GM08714 (cell line): Measurements from ENCODE around the gene GALNT5.
"Not testable (repeated sequence)": the region's sequence is repeated elsewhere in the genome, so short reads cannot be mapped to it uniquely, and the experiment has no call there.

Source experiments
- H3K4me3 ChIP-seq: fragments of 200-500 bp; sonication (Bioruptor generic); 2 replicates; pipeline ENCODE4 v1.5.1; 2014; ENCODE audit warnings: mild to moderate bottlenecking, low read length, inconsistent platforms
- ZNF274 ChIP-seq: IDR thresholded peaks from 2 replicates; pipeline ENCODE4 v1.6.1; 2012; ENCODE audit warnings: mild to moderate bottlenecking, low read depth, low read length

Gene GALNT5

DNA sequence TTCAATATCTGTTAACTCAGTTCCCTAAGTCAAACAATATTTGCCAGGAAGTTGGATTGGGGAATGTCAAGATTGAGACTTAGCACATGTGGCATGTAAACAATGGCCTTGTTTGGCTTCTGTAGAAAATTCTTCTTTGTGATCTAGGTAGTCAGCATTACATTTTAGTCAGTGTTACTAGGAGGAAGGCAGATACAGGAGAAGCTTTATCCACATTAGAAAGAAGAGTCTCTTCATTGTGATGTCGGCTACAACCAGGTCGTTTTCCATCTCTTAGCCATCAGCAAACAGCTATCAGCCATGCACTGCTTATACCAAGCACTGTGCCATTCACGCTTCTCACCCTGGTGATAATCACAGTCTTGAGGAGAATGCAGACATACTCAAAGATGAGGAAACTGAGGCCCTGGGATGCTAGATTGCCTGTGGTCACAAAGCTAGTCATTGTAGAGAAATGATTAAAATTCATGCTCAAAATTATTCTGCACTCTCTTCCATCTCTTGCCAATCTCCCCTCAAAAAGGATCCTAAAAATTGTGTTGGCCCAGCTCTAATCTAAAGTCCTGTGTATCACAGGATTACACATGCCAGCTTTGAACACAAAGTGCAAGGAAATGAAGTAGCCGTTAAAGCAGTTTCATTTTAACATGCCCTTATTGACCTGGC lies 3.2 kb downstream of the GALNT5 start:
- H3K4me3 ChIP-seq, result no peak overlapping the region
- TF ChIP-seq ZNF274, result no peak

DNA sequence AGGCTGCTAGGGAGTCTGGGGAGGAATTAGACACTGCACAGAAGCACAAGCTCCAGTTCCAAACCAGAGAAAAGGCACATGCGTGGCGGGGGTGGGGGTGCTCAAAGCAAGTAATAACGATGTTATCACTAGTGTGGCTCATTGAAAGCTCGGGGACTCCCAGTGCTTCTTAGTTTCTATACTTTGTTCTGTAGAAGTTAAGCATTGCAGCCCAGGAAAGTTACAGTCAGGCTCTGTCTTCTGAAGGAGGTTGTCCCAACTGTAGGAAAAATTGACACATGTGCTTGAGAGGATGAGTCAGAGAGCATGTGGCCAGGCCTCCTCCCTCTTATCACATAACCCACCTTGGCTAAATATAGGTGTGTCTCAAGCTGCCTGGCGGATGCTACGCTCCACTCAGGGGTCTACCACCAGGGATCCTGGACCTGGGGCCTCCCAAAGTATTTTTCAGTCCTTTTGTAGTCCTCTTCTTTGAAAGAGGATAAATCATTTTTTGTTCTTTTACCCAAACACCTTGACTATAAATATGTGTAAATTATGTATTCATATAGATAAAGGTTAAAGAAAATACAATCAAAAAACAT lies 3.8 kb downstream of the GALNT5 start:
- TF ChIP-seq ZNF274, result no peak
- no peak overlapping the region for H3K4me3 ChIP-seq

DNA sequence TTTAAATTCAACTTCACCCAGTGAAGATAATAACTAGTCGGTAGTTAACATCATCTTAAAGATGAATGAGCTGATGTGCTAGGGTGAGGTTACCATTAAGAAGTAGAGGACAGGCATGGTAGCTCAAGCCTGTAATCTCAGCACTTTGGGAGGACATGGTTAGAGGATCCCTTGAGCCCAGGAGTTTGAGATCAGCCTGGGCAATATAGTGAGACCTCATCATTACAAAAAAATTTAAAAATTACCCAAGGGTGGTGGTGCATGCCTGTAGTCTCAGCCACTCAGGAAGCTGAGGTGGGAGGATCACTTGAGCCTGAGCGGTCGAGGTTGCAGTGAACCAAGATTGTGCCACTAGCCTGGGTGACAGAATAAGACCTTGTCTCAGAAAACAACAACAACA lies 4.7 kb downstream of the GALNT5 start:
- no peak overlapping the region for H3K4me3 ChIP-seq
- no peak for TF ChIP-seq ZNF274

DNA sequence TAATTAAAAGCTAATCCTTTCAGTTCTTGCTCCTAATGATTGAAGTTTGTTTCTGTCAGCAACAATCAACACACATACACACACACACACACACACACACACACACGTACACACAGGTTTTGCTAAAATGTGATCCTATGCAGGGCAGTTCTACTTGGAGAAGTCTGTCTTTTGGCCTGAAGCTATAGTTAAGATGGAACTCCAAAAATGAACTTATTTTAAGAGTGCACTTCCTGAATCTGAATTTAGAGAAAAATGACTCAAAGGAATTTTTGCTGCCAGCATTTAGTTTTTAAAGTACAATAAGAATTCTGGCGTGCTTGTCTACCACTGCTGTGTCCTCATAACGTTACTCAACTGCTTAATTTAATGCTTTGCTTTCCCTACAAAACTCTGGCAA lies 6.6 kb downstream of the GALNT5 start:
- no peak for TF ChIP-seq ZNF274
- H3K4me3 ChIP-seq, result no peak overlapping the region

DNA sequence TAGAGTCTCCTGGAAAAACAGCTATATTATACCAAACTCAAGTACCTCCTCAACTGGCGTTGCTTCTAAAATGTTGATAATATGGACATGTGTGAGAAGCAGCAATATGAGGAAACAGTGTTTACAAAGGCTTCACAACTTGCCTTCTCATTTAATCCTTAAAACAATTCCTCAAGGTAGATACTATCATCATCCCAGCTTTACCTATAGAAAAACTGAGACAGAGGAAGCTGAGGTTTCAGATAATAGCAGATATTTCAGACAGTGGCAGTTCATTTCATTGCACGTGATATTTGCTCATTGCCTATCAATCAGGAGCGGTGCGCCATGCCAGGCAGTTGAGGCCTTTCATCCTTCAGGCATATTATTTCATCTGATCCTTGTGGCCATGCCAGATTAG lies 8.3 kb downstream of the GALNT5 start:
- TF ChIP-seq ZNF274, result no peak
- no peak overlapping the region for H3K4me3 ChIP-seq

DNA sequence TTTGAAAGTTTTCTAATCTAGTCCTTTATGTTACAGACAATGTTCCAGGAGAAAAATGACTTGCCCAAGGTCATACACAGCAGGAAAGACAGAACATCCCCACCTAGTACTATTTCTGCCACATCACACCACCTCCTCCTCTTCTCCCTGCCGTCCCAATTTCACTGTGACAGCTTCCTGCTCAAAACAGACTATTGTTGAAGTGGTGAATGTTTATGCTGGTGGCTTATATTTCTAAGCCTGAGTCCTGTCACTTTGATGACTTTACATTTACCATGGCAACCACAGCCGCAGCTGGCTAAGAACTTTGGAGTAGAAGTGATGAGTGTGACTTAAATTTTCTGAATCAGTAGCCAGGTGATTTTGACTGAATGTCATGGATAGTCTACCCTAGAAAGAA lies 10.0 kb downstream of the GALNT5 start:
- TF ChIP-seq ZNF274, result no peak
- H3K4me3 ChIP-seq, result no peak overlapping the region

DNA sequence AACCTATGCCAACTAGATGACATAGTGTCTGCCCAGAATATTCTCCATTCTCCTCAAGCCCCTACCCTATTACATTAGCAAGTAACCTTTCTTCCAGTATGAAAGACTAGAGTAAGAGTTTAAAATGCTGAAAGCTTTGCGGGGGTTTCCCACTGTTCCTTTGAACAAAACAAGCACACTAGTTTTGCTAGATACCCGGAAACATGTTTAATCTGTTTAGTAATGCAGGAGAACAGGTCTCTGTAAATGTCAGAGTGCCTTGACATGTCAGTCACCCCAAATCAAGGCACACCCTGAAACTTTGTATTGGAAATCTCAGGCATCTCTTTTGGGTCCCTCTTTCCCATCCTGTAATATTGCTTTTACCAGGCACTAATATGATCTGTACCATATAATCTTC lies 11.6 kb downstream of the GALNT5 start:
- TF ChIP-seq ZNF274, result no peak

DNA sequence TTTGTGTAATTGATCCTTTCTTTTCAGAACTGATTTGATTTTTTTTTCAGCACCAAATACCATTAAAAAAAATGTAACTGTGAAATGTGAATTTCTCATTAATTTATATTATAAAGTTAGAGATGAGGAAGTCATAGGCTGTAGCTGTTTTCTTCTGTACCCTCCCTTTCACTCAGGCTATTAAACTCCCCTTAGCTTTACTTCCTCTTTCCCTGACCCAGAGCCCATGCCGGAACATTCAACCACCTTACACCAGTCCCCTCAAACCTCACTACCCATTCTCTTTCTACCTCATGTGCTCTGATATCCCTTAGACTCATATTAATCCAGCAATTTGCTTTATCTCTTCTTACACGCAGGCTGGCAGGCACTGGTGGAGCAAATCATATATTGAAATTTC lies 12.4 kb downstream of the GALNT5 start:
- TF ChIP-seq ZNF274, result no peak

More for the DNA sequence above, 11.6 kb downstream of the GALNT5 start:
- no peak overlapping the region for H3K4me3 ChIP-seq

DNA sequence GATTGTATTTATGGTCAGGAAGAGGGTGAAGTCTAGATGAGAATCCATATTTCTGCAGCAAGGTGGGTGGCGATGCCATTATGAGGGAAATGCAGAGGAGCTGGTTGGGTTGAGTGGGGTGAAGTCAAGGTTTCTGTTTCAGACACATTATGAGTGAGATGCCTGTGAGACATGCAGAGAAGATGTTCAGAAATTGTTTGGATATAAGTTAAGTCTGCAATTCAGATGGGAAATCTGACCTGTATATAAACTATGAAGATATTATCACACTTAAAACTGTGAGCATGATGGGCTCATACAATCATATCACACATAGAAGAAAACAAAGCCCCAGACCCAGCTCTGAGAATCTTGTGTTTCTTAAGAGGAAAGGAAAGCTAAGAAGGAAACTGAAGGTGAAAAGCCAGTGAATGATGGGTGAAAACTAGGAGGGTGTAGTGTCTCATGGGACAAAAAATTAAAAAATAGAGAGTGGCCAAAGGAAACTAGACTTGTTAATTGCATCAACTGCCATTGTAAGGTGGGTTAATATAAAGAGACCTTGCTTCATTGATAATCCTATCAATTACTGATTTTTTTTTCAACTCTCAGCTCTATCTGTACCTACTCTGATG lies 14.2 kb downstream of the GALNT5 start:
- no peak overlapping the region for H3K4me3 ChIP-seq
- no peak for TF ChIP-seq ZNF274

More for the DNA sequence above, 12.4 kb downstream of the GALNT5 start:
- no peak overlapping the region for H3K4me3 ChIP-seq

DNA sequence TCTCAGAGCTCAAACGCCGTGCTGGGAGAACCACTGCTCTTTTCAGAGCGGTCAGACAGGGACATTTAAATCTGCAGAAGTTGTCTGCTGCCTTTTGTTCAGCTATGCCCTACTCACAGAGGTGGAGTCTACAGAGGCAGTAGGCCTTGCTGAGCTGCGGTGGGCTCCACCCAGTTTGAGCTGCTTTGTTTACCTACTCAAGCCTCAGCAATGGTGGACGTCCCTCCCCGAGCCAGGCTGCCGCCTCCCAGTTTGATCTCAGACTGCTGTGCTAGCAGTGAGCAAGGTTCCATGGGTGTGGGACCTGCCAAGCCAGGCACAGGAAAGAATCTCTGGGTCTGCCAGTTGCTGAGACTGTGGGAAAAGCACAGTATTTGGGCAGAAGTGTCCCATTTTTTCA lies 21.8 kb downstream of the GALNT5 start:
- H3K4me3 ChIP-seq, result not testable (repeated sequence)

DNA sequence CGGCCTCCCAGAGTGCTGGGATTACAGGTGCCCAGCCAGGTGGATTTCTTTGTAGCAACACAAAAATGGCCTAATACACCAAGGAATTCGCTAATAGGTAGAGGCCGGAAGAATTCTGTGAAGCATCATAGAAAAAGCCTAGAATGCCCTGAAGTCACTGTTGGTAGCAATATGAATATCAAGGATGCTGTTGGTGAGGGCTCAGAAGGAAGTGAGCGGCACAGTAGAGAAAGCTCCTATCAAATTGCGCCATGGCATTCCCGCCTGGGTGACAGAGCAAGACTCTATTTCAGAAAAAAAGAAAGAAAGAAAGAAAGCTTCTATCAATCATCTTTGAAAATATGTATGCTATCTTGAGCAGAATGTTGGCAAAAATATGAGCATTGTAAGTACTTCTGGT lies 23.8 kb downstream of the GALNT5 start:
- no peak for TF ChIP-seq ZNF274
- H3K4me3 ChIP-seq, result no peak overlapping the region

DNA sequence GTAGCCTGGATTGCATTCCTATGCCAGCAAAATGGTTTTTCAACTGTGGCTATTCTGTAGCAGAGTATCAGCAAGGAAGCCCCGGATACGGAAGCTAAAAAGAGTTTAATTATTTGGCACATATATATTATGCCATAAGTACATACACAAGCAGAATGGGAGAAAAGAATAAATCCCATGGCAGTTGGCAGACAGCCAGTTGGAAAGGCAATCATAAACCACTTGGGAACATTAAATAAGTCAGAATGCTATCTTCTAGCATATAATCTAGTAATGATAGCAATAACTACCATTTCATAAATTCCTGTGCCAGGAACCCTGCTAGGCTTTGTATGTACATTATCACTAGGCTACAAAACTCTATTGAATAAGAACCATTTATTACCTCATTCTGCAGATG lies 26.0 kb downstream of the GALNT5 start:
- no peak for TF ChIP-seq ZNF274
- no peak overlapping the region for H3K4me3 ChIP-seq

DNA sequence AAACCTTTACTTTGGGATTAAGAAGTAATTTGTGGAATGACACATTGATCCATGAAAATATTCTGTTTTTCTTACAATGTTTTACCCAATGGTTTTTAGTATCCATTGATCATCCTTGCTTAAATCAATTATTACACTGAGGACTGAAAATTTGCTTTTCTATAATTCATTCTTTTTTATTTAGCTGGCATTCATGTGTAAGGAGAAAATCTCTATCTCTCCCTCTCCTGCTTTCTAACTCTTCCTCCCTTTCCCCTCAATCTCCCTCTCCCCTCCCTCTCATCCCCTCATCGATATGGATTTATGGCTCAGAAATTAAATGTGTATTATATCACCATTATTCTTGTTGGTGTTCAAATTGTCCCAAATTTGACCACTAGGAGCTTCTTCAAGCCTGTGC lies 29.7 kb downstream of the GALNT5 start:
- H3K4me3 ChIP-seq, result no peak overlapping the region
- no peak for TF ChIP-seq ZNF274

DNA sequence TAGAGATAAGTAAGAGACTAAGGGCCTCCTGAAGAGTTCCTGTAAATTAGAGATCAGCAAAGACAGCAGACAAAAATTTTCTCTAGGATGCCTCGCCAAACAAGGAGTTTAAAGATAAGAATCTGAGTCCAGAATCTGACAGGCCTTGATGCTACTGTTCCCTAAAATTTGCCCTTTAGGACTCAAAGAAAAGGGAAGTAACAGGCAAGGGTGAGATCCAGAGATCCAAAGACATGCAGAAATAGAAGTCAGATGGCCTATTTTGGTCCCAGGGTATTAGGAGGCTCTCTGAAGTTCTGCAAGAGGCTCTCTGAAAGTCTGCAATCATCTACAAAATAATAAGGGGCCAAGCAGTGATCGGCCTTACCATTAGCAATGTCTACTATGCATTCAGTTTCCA lies 33.0 kb downstream of the GALNT5 start:
- no peak overlapping the region for H3K4me3 ChIP-seq
- no peak for TF ChIP-seq ZNF274

DNA sequence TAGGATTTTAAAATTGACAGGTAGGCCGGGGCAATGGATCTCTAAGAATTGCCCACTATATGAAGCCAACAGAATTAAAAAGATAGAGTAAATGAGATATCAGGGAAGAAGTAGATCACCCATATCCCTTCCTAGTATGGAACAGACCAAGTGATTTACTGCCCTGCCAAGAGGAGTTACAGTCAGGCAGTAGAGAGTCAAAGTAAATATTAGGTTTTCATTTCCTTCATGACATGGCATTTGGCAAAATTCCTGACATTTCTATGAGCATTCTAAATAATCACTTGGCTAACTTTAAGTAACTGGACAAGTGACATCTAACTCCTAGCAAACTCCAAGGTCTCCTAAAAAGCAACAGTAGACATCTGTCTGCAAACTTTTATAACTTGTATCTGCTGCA lies 33.5 kb downstream of the GALNT5 start:
- TF ChIP-seq ZNF274, result no peak
- no peak overlapping the region for H3K4me3 ChIP-seq
